ACC112 (cell line): ENCODE data around the gene AXDND1.
"Not testable (repeated sequence)": the region's sequence is repeated elsewhere in the genome, so short reads cannot be mapped to it uniquely, and the experiment has no call there.

Experiments
- H2AFZ ChIP-seq: fragments of 200-600 bp; sonication (generic); one replicate; pipeline ENCODE4 v1.6.0; 2017; ENCODE audit warnings: antibody characterized with exemption, low read length; ENCODE audit not compliant: unreplicated experiment
- H3K27ac ChIP-seq: fragments of 200-600 bp; sonication (generic); 2 replicates; pipeline ENCODE4 v1.5.1; 2014; ENCODE audit warnings: low read depth, mild to moderate bottlenecking, antibody characterized with exemption, low read length, moderate library complexity
- H3K27me3 ChIP-seq: fragments of 200-600 bp; sonication (generic); 2 replicates; pipeline ENCODE4 v1.6.1; 2014; ENCODE audit warnings: mild to moderate bottlenecking, antibody characterized with exemption, low read length, moderate library complexity, mixed read lengths; ENCODE audit not compliant: insufficient read depth
- H3K36me3 ChIP-seq: fragments of 200-600 bp; sonication (generic); 2 replicates; pipeline ENCODE4 v1.6.1; 2016; ENCODE audit warnings: mild to moderate bottlenecking, antibody characterized with exemption, low read length, moderate library complexity, mixed read lengths; ENCODE audit not compliant: insufficient read depth
- H3K4me1 ChIP-seq: fragments of 200-600 bp; sonication (generic); one replicate; pipeline ENCODE4 v1.6.1; 2016; ENCODE audit warnings: low read length, mixed read lengths; ENCODE audit not compliant: insufficient read depth, unreplicated experiment, control insufficient read depth
- H3K4me3 ChIP-seq: fragments of 200-600 bp; sonication (generic); 2 replicates; pipeline ENCODE4 v1.5.1; 2014; ENCODE audit warnings: mild to moderate bottlenecking, low read depth, low read length
- H3K79me2 ChIP-seq: fragments of 200-600 bp; sonication (generic); one replicate; pipeline ENCODE4 v1.6.0; 2016; ENCODE audit warnings: low read length; ENCODE audit not compliant: control insufficient read depth, unreplicated experiment, insufficient read depth

The AXDND1 gene

DNA sequence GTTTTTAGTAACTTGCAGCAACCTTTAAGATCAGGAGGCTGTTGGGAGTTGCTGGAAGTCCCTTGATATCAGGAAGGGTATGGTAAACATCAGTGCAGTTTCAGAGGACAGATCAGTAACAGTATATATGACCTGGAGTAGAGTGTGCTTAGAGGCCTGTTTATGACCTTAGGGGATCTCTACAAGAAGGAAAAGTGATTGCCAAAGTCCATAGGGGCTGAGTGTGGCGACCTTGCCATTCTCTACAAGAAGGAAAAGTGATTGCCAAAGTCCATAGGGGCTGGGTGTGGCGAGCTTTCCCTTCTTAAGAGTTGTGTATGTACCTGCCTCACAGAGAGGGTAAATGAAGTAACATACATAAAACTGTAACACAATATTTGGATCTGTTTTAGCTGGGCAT is 28.5 kb upstream of the AXDND1 start:
- Histone ChIP-seq H3K79me2 (peaks cover 9% of the 10 kb centered on the region), H3K27ac (no peak overlapping the region), H2AFZ (no peak overlapping the region), H3K27me3 (no peaks in the 10 kb centered on the region), H3K4me3 (no peak overlapping the region), H3K4me1 (no peaks in the 10 kb centered on the region), H3K36me3 (peaks cover 12% of the 10 kb centered on the region; the same call in 1 of the 2 replicates)

DNA sequence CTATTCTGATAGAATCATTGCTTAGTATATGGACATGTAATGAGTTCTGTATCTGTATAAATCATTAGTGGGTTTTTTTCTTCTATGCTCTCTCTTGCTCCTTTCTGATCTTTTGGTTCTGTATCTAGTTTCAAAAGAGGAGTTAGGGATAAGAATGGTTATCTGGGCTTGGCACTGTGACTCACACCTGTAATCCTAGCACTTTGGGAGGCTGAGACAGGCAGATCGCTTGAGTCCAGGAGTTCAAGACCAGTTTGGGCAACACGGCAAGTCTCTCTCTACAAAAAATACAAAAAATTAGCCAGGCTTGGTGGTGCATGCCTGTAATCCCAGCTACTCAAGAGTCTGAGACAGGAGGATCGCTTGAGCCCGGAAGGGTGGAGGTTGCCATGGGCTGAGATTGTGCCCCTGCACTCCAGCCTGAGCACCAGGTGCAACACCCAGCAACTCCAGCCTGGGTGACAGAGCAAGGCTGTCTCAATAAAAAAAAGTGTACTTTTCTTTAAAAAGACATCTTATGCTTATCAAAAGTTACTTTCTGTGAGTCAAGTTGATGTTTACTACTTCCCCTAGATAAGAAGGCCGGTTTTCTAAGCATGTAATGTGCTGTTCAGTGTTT is 27.7 kb upstream of the AXDND1 start:
- no peak overlapping the region for H2AFZ ChIP-seq
- peaks cover 15% of the 10 kb centered on the region for H3K36me3 ChIP-seq
- H3K27me3 ChIP-seq: no peaks in the 10 kb centered on the region
- H3K27ac ChIP-seq: no peak overlapping the region
- H3K4me1 ChIP-seq: no peaks in the 10 kb centered on the region
- H3K79me2 ChIP-seq: peaks cover 2% of the 10 kb centered on the region
- H3K4me3 ChIP-seq: no peak overlapping the region

DNA sequence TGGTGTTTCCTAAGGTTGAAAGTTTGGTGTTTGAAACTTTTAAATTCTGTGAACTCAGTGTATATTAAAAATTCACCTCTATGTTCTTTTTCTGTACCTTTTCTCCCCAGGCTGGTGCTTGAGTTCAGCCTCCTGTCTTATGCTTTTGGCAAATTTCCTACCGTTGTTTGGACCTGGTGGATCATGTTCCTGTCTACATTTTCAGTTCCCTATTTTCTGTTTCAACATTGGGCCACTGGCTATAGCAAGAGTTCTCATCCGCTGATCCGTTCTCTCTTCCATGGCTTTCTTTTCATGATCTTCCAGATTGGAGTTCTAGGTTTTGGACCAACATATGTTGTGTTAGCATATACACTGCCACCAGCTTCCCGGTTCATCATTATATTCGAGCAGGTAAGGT is 24.9 kb upstream of the AXDND1 start:
- Histone ChIP-seq H3K27me3 (no peaks in the 10 kb centered on the region), H3K79me2 (no peaks in the 10 kb centered on the region), H3K36me3 (peaks cover 25% of the 10 kb centered on the region), H3K4me1 (no peaks in the 10 kb centered on the region), H3K27ac (no peak overlapping the region), H2AFZ (no peak overlapping the region), H3K4me3 (no peak overlapping the region)

GRCh38 chr1:179341943-179342547 is 23.7 kb upstream of the AXDND1 start:
- no peak overlapping the region for H2AFZ ChIP-seq
- H3K4me3 ChIP-seq: no peak overlapping the region
- H3K79me2 ChIP-seq: no peaks in the 10 kb centered on the region
- H3K4me1 ChIP-seq: no peaks in the 10 kb centered on the region
- no peak overlapping the region for H3K27ac ChIP-seq
- no peaks in the 10 kb centered on the region for H3K27me3 ChIP-seq
- peaks cover 32% of the 10 kb centered on the region for H3K36me3 ChIP-seq

- Histone ChIP-seq H3K36me3 (peaks cover 36% of the 10 kb centered on the region), H3K27ac (no peak overlapping the region), H3K79me2 (no peaks in the 10 kb centered on the region), H3K4me3 (no peak overlapping the region), H3K4me1 (no peaks in the 10 kb centered on the region), H3K27me3 (no peaks in the 10 kb centered on the region), H2AFZ (no peak overlapping the region)
These were observed 22.9 kb upstream of the AXDND1 start for GRCh38 chr1:179342740-179343404.

DNA sequence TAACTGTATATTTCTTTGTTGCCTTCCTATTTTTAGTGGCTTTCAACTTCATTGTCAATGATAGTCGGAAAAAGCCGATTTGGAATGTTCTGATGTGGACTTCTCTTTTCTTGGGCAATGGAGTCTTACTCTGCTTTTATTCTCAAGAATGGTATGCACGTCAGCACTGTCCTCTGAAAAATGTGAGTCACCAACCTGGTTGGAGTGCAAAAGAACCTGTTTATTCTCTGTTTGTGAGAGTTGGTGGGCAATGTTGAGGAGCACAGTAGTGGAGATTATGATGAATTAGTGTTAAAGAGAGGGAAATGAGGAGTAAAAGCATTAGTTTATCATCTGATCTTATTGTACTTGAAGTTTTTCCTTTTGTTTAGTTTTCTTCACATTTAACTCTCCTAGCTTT is 14.5 kb upstream of the AXDND1 start:
- peaks cover 14% of the 10 kb centered on the region for H3K4me1 ChIP-seq
- peaks cover 37% of the 10 kb centered on the region for H3K36me3 ChIP-seq
- no peak overlapping the region for H3K4me3 ChIP-seq
- H3K27me3 ChIP-seq: no peaks in the 10 kb centered on the region
- no peak overlapping the region for H2AFZ ChIP-seq
- no peaks in the 10 kb centered on the region for H3K79me2 ChIP-seq
- H3K27ac ChIP-seq: no peak overlapping the region

DNA sequence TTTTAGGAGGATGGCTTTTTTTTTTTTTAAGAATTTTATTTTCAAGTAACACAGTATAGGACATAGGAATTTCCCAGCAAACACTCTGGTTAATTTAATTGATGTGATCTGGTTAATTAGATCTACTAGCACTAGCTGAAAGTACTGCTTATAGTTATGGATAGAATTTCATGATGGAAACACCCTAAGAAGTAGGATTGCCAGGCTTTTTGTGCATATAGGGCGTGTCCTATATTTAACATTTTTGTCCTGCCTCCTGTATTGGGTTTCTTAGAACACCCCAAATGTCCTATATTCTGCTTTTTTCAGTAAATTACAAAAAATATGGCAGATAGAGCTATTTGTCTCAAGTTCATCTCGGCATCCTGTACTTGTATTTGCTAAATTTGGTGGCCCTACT is 13.5 kb upstream of the AXDND1 start:
- Histone ChIP-seq H3K4me3 (no peak overlapping the region), H3K27me3 (no peaks in the 10 kb centered on the region), H3K27ac (no peak overlapping the region), H3K4me1 (peaks cover 14% of the 10 kb centered on the region), H2AFZ (no peak overlapping the region), H3K79me2 (no peaks in the 10 kb centered on the region), H3K36me3 (peaks cover 34% of the 10 kb centered on the region)

GRCh38 chr1:179353546-179353945 is 12.2 kb upstream of the AXDND1 start:
- Histone ChIP-seq H3K36me3 (peaks cover 25% of the 10 kb centered on the region), H3K79me2 (no peaks in the 10 kb centered on the region)

GRCh38 chr1:179361631-179362030 is 4.1 kb upstream of the AXDND1 start:
- not testable (repeated sequence) for H3K79me2 ChIP-seq, H3K27ac ChIP-seq, H3K4me1 ChIP-seq, H3K36me3 ChIP-seq, H2AFZ ChIP-seq, H3K27me3 ChIP-seq, H3K4me3 ChIP-seq

More at GRCh38 chr1:179353546-179353945, 12.2 kb upstream of the AXDND1 start:
- Histone ChIP-seq H3K4me1 (peaks cover 14% of the 10 kb centered on the region), H3K27ac (no peak overlapping the region), H3K4me3 (no peak overlapping the region), H2AFZ (no peak overlapping the region), H3K27me3 (no peaks in the 10 kb centered on the region)

GRCh38 chr1:179366093-179366800 is 476 bp downstream of the AXDND1 start:
- H3K27me3 ChIP-seq: no peaks in the 10 kb centered on the region

More at GRCh38 chr1:179366093-179366800, 476 bp downstream of the AXDND1 start:
- peak overlapping the region; percentile 89 for H3K4me3 ChIP-seq
- no peaks in the 10 kb centered on the region for H3K36me3 ChIP-seq
- no peaks in the 10 kb centered on the region for H3K79me2 ChIP-seq
- H2AFZ ChIP-seq: peak overlapping the region; percentile 25
- peaks cover 3% of the 10 kb centered on the region for H3K4me1 ChIP-seq
- peak overlapping the region; percentile 87 for H3K27ac ChIP-seq
